Upper lobe of right lung (tissue), 1 donor: ENCODE results near the gene TBCE. TPM values are rescaled to one million over a fixed set of nuclear protein-coding genes. Genes with fewer than 3 reads are reported as not detected.

Experiments used
- ATAC-seq: fragments of 200-7000 bp; cut with Tn5 transposase; one replicate; pipeline ENCODE4 v1.9.1; 2020; ENCODE audit warnings: mild to moderate bottlenecking, moderate library complexity
- DNase-seq: peaks from one replicate; pipeline ENCODE4 v3.0.0-alpha.2; 2020
- H3K27ac ChIP-seq: fragments of 200-600 bp; one replicate; pipeline ENCODE4 v1.8.0; 2022
- H3K27me3 ChIP-seq: fragments of 200-600 bp; one replicate; pipeline ENCODE4 v1.8.0; 2022; ENCODE audit warnings: mild to moderate bottlenecking
- H3K36me3 ChIP-seq: fragments of 200-600 bp; one replicate; pipeline ENCODE4 v1.8.0; 2022
- H3K4me1 ChIP-seq: fragments of 200-600 bp; one replicate; pipeline ENCODE4 v1.8.0; 2022
- H3K4me3 ChIP-seq: fragments of 200-600 bp; one replicate; pipeline ENCODE4 v1.8.0; 2022; ENCODE audit warnings: mild to moderate bottlenecking
- H3K9me3 ChIP-seq: fragments of 200-600 bp; one replicate; pipeline ENCODE4 v1.8.0; 2022
- CTCF ChIP-seq: fragments of 200-600 bp; IDR thresholded peaks from one replicate; pipeline ENCODE4 v1.8.0; 2022; ENCODE audit warnings: antibody characterized with exemption
- intact Hi-C: fragments of 100-400 bp; cut with DNase I; formaldehyde crosslinking; loops from one replicate; pipeline ENCODE4 v1.11.0; 2022
- total RNA-seq: library from RNA; stranded (reverse); fragmentation: NEBNext Ultra II Directional; extraction: Animal tissue kit (Norgen Biotek cat#: 25700); gene quantifications from one replicate; pipeline ENCODE4 v1.2.1, GENCODE V29; 2021
- donor health status: DM: no; HTN: yes; CAD: no; lungs with severe emphysema.

Gene TBCE
- total RNA-seq, 1 donor from 2014 or later, result 27.2 TPM

GRCh38 chr1:235473806-235474205, 106.6 kb downstream of the TBCE start:
- H3K4me3 ChIP-seq, result no peak overlapping the region
- no peak for DNase-seq
- no peaks in the 10 kb centered on the region for H3K4me1 ChIP-seq
- no peak overlapping the region for H3K27ac ChIP-seq
- H3K9me3 ChIP-seq, result no peaks in the 10 kb centered on the region
- intact Hi-C loops, result no loop called here
- peaks cover 34% of the 10 kb centered on the region for H3K36me3 ChIP-seq
- no peaks in the 10 kb centered on the region for H3K27me3 ChIP-seq
- TF ChIP-seq CTCF, result no peak
- no peak for ATAC-seq

- no peaks in the 10 kb centered on the region for H3K9me3 ChIP-seq
- no peak for TF ChIP-seq CTCF
- peaks cover 34% of the 10 kb centered on the region for H3K36me3 ChIP-seq
- H3K27ac ChIP-seq, result no peak overlapping the region
- ATAC-seq (no peak), DNase-seq (no peak)
- no peak overlapping the region for H3K4me3 ChIP-seq
- intact Hi-C loops, result no loop called here
- H3K27me3 ChIP-seq, result no peaks in the 10 kb centered on the region
- no peaks in the 10 kb centered on the region for H3K4me1 ChIP-seq
Measured at GRCh38 chr1:235483090-235483489, 115.9 kb downstream of the TBCE start.

GRCh38 chr1:235485558-235485957, 118.3 kb downstream of the TBCE start:
- Histone ChIP-seq H3K36me3 (peaks cover 22% of the 10 kb centered on the region), H3K27me3 (no peaks in the 10 kb centered on the region), H3K9me3 (no peaks in the 10 kb centered on the region), H3K4me1 (no peaks in the 10 kb centered on the region), H3K27ac (no peak overlapping the region), H3K4me3 (no peak overlapping the region)
- intact Hi-C loops, result no loop called here
- ATAC-seq (no peak), DNase-seq (no peak)
- TF ChIP-seq CTCF, result no peak

- peaks cover 22% of the 10 kb centered on the region for H3K36me3 ChIP-seq
- no peaks in the 10 kb centered on the region for H3K4me1 ChIP-seq
- intact Hi-C loops, result no loop called here
- H3K27me3 ChIP-seq, result no peaks in the 10 kb centered on the region
- TF ChIP-seq CTCF, result no peak
- ATAC-seq, result no peak
- H3K9me3 ChIP-seq, result no peaks in the 10 kb centered on the region
- DNase-seq, result no peak
- H3K27ac ChIP-seq, result no peak overlapping the region
- H3K4me3 ChIP-seq, result no peak overlapping the region
Measured at GRCh38 chr1:235486321-235486720, 119.1 kb downstream of the TBCE start.

- Histone ChIP-seq H3K9me3 (no peaks in the 10 kb centered on the region), H3K4me1 (no peaks in the 10 kb centered on the region), H3K4me3 (no peak overlapping the region), H3K27ac (no peak overlapping the region), H3K36me3 (peaks cover 33% of the 10 kb centered on the region), H3K27me3 (no peaks in the 10 kb centered on the region)
- DNase-seq (no peak), ATAC-seq (no peak)
- intact Hi-C loops, result no loop called here
- no peak for TF ChIP-seq CTCF
Measured at GRCh38 chr1:235491644-235492043, 124.4 kb downstream of the TBCE start.

- Histone ChIP-seq H3K4me3 (no peak overlapping the region), H3K27me3 (no peaks in the 10 kb centered on the region), H3K4me1 (no peaks in the 10 kb centered on the region), H3K9me3 (no peaks in the 10 kb centered on the region), H3K36me3 (peaks cover 25% of the 10 kb centered on the region), H3K27ac (no peak overlapping the region)
- ATAC-seq (no peak), DNase-seq (no peak)
- TF ChIP-seq CTCF, result no peak
- intact Hi-C loops, result no loop called here
Measured at GRCh38 chr1:235494531-235494930, 127.3 kb downstream of the TBCE start.
